Thoracic aorta (tissue), 2 donors: ENCODE measurements around the gene PCIF1. TPM values are rescaled to one million over a fixed set of nuclear protein-coding genes. Genes with fewer than 3 reads are reported as not detected.
"Not testable (repeated sequence)": the region's sequence is repeated elsewhere in the genome, so short reads cannot be mapped to it uniquely, and the experiment has no call there.

Experiments
- ATAC-seq: fragments of 150-250 bp; one replicate; pipeline ENCODE4 v1.8.0; 2017; ENCODE audit warnings: low read depth; ENCODE audit not compliant: insufficient number of reproducible peaks, low FRiP score
- DNase-seq: peaks from one replicate; pipeline ENCODE4 v3.0.0-alpha.2; 2020; ENCODE audit warnings: low spot score
- H3K27ac ChIP-seq, 2 donors: fragments of 200-600 bp; sonication (generic); 1 replicate in 1 of 2; 2 replicates in 1 of 2; pipeline ENCODE4 v1.5.1; 2016; ENCODE audit warnings: mild to moderate bottlenecking in 2 of 2, moderate library complexity in 2 of 2
- H3K27me3 ChIP-seq: fragments of 200-600 bp; sonication (generic); replicated peaks from 2 replicates; pipeline ENCODE4 v1.6.0; 2016; ENCODE audit warnings: mild to moderate bottlenecking; ENCODE audit not compliant: insufficient read depth
- H3K36me3 ChIP-seq: fragments of 200-600 bp; sonication (generic); one replicate; pipeline ENCODE4 v1.5.1; 2016
- H3K4me1 ChIP-seq, 2 donors: fragments of 200-600 bp; sonication (generic); 1 replicate in 1 of 2; 2 replicates in 1 of 2; pipeline versions ENCODE4 v1.5.1 to v1.6.0; 2016; ENCODE audit warnings: low read depth in 2 of 2, mild to moderate bottlenecking in 1 of 2; ENCODE audit not compliant: control insufficient read depth in 1 of 2
- H3K4me3 ChIP-seq: fragments of 200-600 bp; sonication (generic); 2 replicates; pipeline ENCODE4 v1.5.1; 2016; ENCODE audit warnings: mild to moderate bottlenecking
- H3K9me3 ChIP-seq: fragments of 200-600 bp; sonication (generic); 2 replicates; pipeline ENCODE4 v1.5.1; 2016
- total RNA-seq, 2 donors: library from RNA; depleted of rRNA; stranded (reverse); fragments of >200 nt; gene quantifications; one replicate each; pipeline versions ENCODE4 v1.1.0 to v1.2.3, GENCODE V29; 2016
- TF ChIP-seq, protein P1 (sequence below): fragments of 200-600 bp; sonication (generic); IDR thresholded peaks from one replicate; pipeline ENCODE4 v1.5.1; 2019; ENCODE audit warnings: antibody characterized with exemption

PCIF1 gene
- total RNA-seq, 2 donors from 2014 or later, result 22.6 to 34.7 TPM

DNA sequence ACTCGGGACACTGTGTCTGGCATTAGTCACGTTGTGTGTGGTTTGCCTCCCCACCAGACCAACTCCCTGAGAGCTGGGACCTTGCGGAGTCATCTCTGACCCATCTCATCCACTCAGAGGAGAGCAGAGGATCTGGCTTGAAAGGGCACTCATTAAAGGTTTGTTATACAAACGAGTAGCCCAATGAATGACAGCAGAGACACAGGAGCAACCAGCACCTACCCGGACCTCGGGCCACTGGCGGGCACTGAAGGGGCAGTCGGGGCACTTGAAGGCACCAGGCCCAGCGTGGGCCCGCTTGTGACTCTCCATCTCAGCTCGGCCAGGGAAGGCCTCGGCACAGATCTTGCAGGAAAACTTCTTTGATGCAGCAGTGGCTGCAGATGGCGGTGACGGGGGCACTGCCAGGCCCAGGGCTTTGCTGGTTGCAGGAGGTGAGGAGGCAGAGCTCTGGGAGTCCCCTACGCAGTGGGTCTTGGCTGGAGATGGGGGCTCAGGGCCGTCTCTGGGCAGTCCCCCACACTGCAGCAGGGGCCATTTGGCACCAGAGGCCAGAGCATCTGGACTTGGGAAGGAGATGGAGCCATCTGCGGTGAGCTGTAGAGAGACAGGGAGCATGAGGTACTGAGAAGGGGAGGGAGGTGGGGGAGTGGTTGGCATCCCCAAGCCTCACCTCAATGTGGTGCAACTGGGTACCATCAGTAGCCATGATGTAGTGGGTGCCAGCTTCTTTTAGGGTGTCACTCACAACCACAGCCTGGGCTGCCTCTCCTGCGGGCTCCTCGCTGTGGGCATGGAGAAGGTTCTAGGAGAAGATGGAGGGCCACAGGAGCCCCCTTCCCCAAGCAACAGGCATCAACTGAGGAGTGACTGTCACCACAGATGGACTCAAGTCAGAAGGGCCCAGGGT lies 17.7 kb downstream of the PCIF1 start:
- ATAC-seq (no peak), DNase-seq (no peak)
- no peaks in the 10 kb centered on the region for H3K27me3 ChIP-seq
- no peak overlapping the region for H3K27ac ChIP-seq
- no peaks in the 10 kb centered on the region for H3K9me3 ChIP-seq
- H3K4me1 ChIP-seq, result no peaks in the 10 kb centered on the region
- H3K36me3 ChIP-seq, result peaks cover 64% of the 10 kb centered on the region
- H3K4me3 ChIP-seq, result no peak overlapping the region
- TF ChIP-seq, protein P1, sequence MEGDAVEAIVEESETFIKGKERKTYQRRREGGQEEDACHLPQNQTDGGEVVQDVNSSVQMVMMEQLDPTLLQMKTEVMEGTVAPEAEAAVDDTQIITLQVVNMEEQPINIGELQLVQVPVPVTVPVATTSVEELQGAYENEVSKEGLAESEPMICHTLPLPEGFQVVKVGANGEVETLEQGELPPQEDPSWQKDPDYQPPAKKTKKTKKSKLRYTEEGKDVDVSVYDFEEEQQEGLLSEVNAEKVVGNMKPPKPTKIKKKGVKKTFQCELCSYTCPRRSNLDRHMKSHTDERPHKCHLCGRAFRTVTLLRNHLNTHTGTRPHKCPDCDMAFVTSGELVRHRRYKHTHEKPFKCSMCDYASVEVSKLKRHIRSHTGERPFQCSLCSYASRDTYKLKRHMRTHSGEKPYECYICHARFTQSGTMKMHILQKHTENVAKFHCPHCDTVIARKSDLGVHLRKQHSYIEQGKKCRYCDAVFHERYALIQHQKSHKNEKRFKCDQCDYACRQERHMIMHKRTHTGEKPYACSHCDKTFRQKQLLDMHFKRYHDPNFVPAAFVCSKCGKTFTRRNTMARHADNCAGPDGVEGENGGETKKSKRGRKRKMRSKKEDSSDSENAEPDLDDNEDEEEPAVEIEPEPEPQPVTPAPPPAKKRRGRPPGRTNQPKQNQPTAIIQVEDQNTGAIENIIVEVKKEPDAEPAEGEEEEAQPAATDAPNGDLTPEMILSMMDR, result no peak

DNA sequence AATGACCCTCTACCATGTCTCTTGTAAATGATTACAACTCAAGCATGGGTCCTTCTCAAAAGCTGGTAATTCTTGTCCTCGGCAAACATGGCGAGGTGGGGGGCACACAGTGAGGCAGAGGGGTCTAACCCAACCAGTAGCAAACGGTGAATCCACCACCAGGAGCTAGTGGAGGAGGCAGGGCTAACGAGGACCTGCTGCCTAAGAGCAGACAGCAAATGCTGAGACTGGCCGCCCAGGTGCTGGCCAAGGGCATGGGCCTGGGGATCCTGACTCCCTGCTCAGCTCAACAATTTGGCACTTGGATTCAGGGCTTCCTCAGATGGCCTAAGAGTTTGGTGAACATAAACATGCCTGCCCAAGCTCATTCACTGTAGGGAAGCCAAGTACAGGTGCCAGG lies 18.4 kb downstream of the PCIF1 start:
- peaks cover 65% of the 10 kb centered on the region for H3K36me3 ChIP-seq
- no peak for DNase-seq
- no peaks in the 10 kb centered on the region for H3K27me3 ChIP-seq

DNA sequence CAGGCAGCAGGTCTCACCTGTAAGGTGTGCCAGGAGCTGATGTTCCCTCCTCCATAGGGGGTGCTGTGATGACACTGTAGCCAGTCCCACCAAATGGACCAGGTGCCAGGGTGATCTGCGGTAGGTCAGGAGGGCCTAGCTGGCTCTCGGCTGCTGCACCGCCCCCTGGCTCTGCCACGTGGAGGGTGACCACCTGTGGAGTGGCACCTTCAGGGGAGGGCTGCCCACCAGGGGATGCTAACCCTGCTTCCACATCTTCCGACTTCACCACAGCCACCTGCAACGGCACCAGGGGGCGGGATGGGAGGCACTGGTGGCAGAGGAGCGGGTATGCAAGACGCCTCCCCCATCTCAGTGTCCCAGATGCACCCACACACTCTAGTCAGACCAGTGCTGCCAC lies 19.2 kb downstream of the PCIF1 start:
- H3K36me3 ChIP-seq, result peaks cover 66% of the 10 kb centered on the region
- no peaks in the 10 kb centered on the region for H3K4me1 ChIP-seq
- H3K9me3 ChIP-seq, result no peaks in the 10 kb centered on the region
- no peak for DNase-seq
- H3K27ac ChIP-seq, result no peak overlapping the region
- H3K4me3 ChIP-seq, result no peak overlapping the region
- no peak for ATAC-seq
- H3K27me3 ChIP-seq, result no peaks in the 10 kb centered on the region
- TF ChIP-seq, protein P1, result no peak

More for the DNA sequence above, 18.4 kb downstream of the PCIF1 start:
- Histone ChIP-seq H3K4me3 (no peak overlapping the region), H3K27ac (no peak overlapping the region), H3K9me3 (no peaks in the 10 kb centered on the region), H3K4me1 (no peaks in the 10 kb centered on the region)
- ATAC-seq, result no peak
- TF ChIP-seq, protein P1, result no peak

DNA sequence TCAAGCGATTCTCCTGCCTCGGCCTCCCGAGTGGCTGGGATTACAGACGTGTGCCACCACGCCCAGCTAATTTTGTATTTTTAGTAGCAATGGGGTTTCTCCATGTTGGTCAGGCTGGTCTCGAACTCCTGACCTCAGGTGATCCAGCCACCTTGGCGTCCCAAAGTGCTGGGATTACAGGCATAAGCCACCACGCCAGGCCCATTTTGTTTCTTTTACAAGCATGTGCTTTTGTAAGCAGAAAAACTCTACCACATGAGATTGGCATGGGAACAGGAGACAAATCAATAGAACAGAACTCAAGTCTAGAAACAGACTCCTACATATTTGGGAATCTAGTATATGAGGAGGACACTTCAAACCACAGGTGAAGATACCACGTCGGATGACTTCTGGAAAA lies 21.8 kb downstream of the PCIF1 start:
- not testable (repeated sequence) for ATAC-seq, DNase-seq, H3K9me3 ChIP-seq, H3K27me3 ChIP-seq, H3K27ac ChIP-seq, H3K4me3 ChIP-seq, H3K4me1 ChIP-seq
- H3K36me3 ChIP-seq, result peaks cover 63% of the 10 kb centered on the region

DNA sequence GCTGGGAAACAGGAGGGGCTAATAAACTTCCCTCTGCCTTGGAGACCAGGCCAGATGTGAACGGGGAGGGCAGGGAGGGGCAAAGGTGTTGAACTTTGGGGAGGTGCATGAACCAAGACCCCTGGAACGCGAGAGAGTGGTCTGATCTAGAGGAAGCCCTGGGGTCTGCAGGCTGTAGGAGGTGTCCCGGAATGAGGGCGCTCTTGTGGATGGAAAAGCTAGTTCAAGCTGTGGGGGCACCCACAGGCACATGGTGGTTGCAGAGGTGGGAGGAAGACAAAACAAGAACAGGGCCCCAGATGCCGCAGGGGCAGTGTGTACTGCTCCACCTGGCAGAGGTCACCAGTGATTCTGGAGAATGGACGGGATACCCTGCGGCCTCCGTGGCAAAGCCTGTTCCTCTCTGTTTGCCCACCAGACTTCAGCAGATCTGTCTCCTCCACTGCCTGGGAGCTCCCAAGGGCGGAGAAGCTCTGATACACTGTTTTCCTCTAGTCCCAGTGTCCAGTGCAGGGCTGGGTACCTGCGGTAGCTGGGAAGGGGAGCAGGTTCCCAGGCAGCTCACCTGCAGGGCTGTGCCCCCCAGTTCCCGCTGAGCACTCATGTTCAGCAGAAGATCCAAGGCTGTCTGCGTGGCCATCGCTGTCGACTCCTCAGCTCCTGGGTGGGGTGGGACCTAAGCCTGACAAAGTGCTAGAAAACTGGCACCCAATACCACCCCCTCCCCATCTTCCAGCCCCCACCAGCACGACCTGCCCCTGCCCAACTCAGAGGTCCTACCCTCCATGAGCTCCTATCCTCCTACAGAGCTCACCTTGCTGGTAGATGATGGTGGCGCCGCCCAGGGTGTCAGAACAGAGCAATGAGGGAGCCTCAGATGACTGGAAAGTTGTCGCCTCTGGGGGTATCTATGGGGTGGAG lies 22.8 kb downstream of the PCIF1 start:
- H3K27me3 ChIP-seq, result no peaks in the 10 kb centered on the region

More for the DNA sequence above, 22.8 kb downstream of the PCIF1 start:
- DNase-seq, result no peak
- no peaks in the 10 kb centered on the region for H3K4me1 ChIP-seq
- H3K36me3 ChIP-seq, result peaks cover 62% of the 10 kb centered on the region
- ATAC-seq, result no peak
- TF ChIP-seq, protein P1, result no peak
- no peak overlapping the region for H3K27ac ChIP-seq
- no peak overlapping the region for H3K4me3 ChIP-seq
- H3K9me3 ChIP-seq, result no peaks in the 10 kb centered on the region
